Spleen (tissue), 7 donors: ENCODE measurements around the gene MUC22.

Experiments used
- POLR2A ChIP-seq, 3 donors: fragments of 450-650 bp; IDR thresholded peaks; one replicate each; pipeline ENCODE4 v1.5.1; 2017; ENCODE audit warnings: antibody characterized with exemption in 3 of 3, mild to moderate bottlenecking in 1 of 3
- TF ChIP-seq, protein P1 (sequence below), 11 experiments: fragments of 200-600 bp in 7 of 11; fragments of 450-650 bp in 4 of 11; sonication (generic) in 4 of 11; IDR thresholded peaks in 8 of 11; conservative IDR thresholded peaks in 3 of 11; 1 replicate in 7 of 11; 2 replicates in 4 of 11; pipeline versions ENCODE4 v1.4.0 to v1.8.0; 2016 to 2021; ENCODE audit warnings: antibody characterized with exemption in 11 of 11, inconsistent platforms in 4 of 11, mild to moderate bottlenecking in 1 of 11
- donor health status: DM: no; HTN: no; CAD: no; lungs with moderate emphysema.
- donor health status: DM: no; HTN: no; CAD: no.
- donor health status: DM: no; HTN: no; CAD: no.

DNA sequence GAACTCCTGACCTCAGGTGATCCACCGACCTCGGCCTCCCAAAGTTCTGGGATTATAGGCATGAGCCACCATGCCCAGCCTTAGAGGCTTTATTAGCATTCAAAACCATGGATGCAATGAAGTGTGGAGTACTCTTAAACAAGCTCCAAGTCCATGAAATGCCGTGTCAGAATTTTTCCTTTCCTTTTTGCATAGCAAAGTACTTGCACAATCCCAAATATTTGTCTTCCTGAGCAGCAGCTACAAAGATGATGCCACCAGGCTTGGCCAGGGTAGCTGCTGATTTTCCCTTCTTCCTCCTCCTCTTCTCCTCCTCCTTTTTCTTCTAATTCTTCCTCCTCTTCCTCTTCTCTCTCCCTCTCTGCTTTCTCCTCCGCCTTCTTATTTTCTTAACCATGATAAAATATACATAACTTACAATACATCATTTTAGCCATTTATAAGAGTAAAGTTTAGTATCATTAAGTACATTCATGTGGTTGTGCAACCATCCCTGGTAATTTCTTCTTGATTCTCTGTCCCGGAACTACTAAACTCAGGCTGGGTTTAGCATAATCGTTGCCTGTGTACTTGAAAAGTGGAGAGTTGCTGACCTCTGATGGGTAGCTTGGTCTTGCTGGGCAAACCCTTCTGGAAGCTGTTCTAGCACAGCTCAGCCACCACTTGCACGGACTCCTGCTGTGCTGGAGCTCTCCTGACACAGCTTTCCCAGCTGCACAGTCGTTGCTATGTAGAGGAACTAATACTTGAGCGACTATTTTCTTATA is 49.2 kb upstream of the MUC22 start:
- TF ChIP-seq, protein P1, sequence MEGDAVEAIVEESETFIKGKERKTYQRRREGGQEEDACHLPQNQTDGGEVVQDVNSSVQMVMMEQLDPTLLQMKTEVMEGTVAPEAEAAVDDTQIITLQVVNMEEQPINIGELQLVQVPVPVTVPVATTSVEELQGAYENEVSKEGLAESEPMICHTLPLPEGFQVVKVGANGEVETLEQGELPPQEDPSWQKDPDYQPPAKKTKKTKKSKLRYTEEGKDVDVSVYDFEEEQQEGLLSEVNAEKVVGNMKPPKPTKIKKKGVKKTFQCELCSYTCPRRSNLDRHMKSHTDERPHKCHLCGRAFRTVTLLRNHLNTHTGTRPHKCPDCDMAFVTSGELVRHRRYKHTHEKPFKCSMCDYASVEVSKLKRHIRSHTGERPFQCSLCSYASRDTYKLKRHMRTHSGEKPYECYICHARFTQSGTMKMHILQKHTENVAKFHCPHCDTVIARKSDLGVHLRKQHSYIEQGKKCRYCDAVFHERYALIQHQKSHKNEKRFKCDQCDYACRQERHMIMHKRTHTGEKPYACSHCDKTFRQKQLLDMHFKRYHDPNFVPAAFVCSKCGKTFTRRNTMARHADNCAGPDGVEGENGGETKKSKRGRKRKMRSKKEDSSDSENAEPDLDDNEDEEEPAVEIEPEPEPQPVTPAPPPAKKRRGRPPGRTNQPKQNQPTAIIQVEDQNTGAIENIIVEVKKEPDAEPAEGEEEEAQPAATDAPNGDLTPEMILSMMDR (IDR thresholded peaks at IDR 0.05 in 8 of 11, conservative IDR thresholded peaks at IDR 0.05 in 3 of 11) = no peak
- TF ChIP-seq POLR2A (IDR thresholded peaks at IDR 0.05) = no peak
